IMR-90 (cell line): Measurements from ENCODE around the gene TRA2A. TPM values are rescaled to one million over a fixed set of nuclear protein-coding genes. Genes with fewer than 3 reads are reported as not detected.

Experiments used
- ATAC-seq: fragments of 200-7000 bp; cut with Tn5 transposase; 2 replicates; pipeline ENCODE4 v1.9.1; 2020; ENCODE audit warnings: low read depth, mild to moderate bottlenecking, moderate library complexity
- BruUV-seq: library from RNA; stranded (reverse); fragments of 400-500 nt; replicated peaks from 2 replicates; lab custom pipeline; 2021; lab: Mats Ljungman, UMichigan
- CTCF ChIA-PET: fragments of 300-600 bp; formaldehyde crosslinking; extraction: SDS; loops from one replicate; lab custom pipeline; 2021; ENCODE audit warnings: antibody characterized with exemption; lab: Yijun Ruan, JAX
- POLR2A ChIA-PET: fragments of 300-600 bp; sonication (Branson Sonifier 250); formaldehyde crosslinking; loops from one replicate; lab custom pipeline; 2022; ENCODE audit warnings: antibody characterized with exemption; ENCODE audit not compliant: unreplicated experiment; lab: Charles Lee
- DNase-seq: peaks from one replicate; pipeline ENCODE4 v3.0.0; 2013
- H2AFZ ChIP-seq: replicated peaks from 2 replicates; pipeline ENCODE3; 2013; ENCODE audit warnings: low read length, mild to moderate bottlenecking; ENCODE audit not compliant: poor library complexity
- H2AK5ac ChIP-seq: 2 replicates; pipeline ENCODE4 v1.6.1; 2013; ENCODE audit warnings: low read depth, low read length, inconsistent platforms
- H2AK9ac ChIP-seq: replicated peaks from 2 replicates; pipeline ENCODE3; 2013; ENCODE audit warnings: mild to moderate bottlenecking, low read depth, low read length, moderate library complexity; ENCODE audit not compliant: poor library complexity
- H2BK120ac ChIP-seq: 2 replicates; pipeline ENCODE4 v1.6.1; 2013; ENCODE audit warnings: low read depth, low read length, inconsistent platforms
- H2BK15ac ChIP-seq: 3 replicates; pipeline ENCODE4 v1.6.1; 2013; ENCODE audit warnings: low read depth, low read length, inconsistent platforms
- H2BK20ac ChIP-seq: 2 replicates; pipeline ENCODE4 v1.6.1; 2013; ENCODE audit warnings: low read depth, mild to moderate bottlenecking, inconsistent platforms, low read length, moderate library complexity
- H2BK5ac ChIP-seq: 2 replicates; pipeline ENCODE4 v1.6.1; 2013; ENCODE audit warnings: mild to moderate bottlenecking, low read depth, low read length, inconsistent platforms; ENCODE audit not compliant: poor library complexity, severe bottlenecking
- H3K14ac ChIP-seq: replicated peaks from 2 replicates; pipeline ENCODE4 v1.6.1; 2013; ENCODE audit warnings: low read depth, low read length, inconsistent platforms
- H3K18ac ChIP-seq: 2 replicates; pipeline ENCODE4 v1.6.1; 2013; ENCODE audit warnings: low read depth, low read length, control low read depth
- H3K23ac ChIP-seq: 2 replicates; pipeline ENCODE4 v1.6.1; 2013; ENCODE audit warnings: low read depth, low read length, inconsistent platforms
- H3K27ac ChIP-seq: 2 replicates; pipeline ENCODE4 v1.5.1; 2013; ENCODE audit warnings: mild to moderate bottlenecking, control low read depth, low read length; ENCODE audit not compliant: insufficient read depth
- H3K27me3 ChIP-seq: 2 replicates; pipeline ENCODE4 v1.6.1; 2013; ENCODE audit warnings: low read length; ENCODE audit not compliant: control insufficient read depth, insufficient read depth
- H3K36me3 ChIP-seq: 2 replicates; pipeline ENCODE4 v1.6.1; 2013; ENCODE audit warnings: low read length, mixed read lengths; ENCODE audit not compliant: control insufficient read depth, insufficient read depth
- H3K4ac ChIP-seq: 2 replicates; pipeline ENCODE4 v1.6.1; 2013; ENCODE audit warnings: low read depth, low read length, inconsistent platforms
- H3K4me1 ChIP-seq: 2 replicates; pipeline ENCODE4 v1.6.1; 2013; ENCODE audit warnings: low read length, mixed read lengths; ENCODE audit not compliant: control insufficient read depth, insufficient read depth
- H3K4me2 ChIP-seq: 2 replicates; pipeline ENCODE4 v1.6.1; 2013; ENCODE audit warnings: low read depth, mild to moderate bottlenecking, control low read depth, low read length, moderate library complexity
- H3K4me3 ChIP-seq: 2 replicates; pipeline ENCODE4 v1.5.1; 2013; ENCODE audit warnings: low read depth, mild to moderate bottlenecking, control low read depth, low read length, moderate library complexity; ENCODE audit not compliant: insufficient read depth
- H3K56ac ChIP-seq: 2 replicates; pipeline ENCODE4 v1.6.1; 2013; ENCODE audit warnings: low read length, inconsistent platforms; ENCODE audit not compliant: insufficient read depth; ENCODE audit errors: extremely low read depth
- H3K79me1 ChIP-seq, 2 experiments: 2 replicates each; pipeline ENCODE4 v1.6.1; 2013; ENCODE audit warnings: low read length in 2 of 2, inconsistent platforms in 1 of 2, low read depth in 1 of 2
- H3K9ac ChIP-seq: 2 replicates; pipeline ENCODE4 v1.6.1; 2013; ENCODE audit warnings: low read depth, low read length, control low read depth
- H3K9me1 ChIP-seq: 2 replicates; pipeline ENCODE4 v1.6.1; 2013; ENCODE audit warnings: low read length, inconsistent platforms; ENCODE audit not compliant: insufficient read depth
- H3K9me3 ChIP-seq: 2 replicates; pipeline ENCODE4 v1.6.1; 2013; ENCODE audit warnings: low read length; ENCODE audit not compliant: control insufficient read depth, insufficient read depth
- H4K20me1 ChIP-seq: 2 replicates; pipeline ENCODE4 v1.6.1; 2013; ENCODE audit warnings: low read length, inconsistent platforms; ENCODE audit not compliant: insufficient read depth
- H4K5ac ChIP-seq: 2 replicates; pipeline ENCODE4 v1.6.1; 2013; ENCODE audit warnings: mild to moderate bottlenecking, low read depth, low read length, control low read depth
- H4K8ac ChIP-seq, 2 experiments: 2 replicates each; pipeline ENCODE4 v1.6.1; 2013; ENCODE audit warnings: low read depth in 2 of 2, low read length in 2 of 2, control low read depth in 1 of 2, inconsistent platforms in 1 of 2
- H4K91ac ChIP-seq: 2 replicates; pipeline ENCODE4 v1.6.1; 2013; ENCODE audit warnings: low read depth, low read length, inconsistent platforms; ENCODE audit not compliant: insufficient read depth
- ELK1 ChIP-seq: fragments of 150-350 bp; IDR thresholded peaks from 2 replicates; pipeline ENCODE4 v1.6.1; 2016; ENCODE audit warnings: low read depth, mild to moderate bottlenecking, low read length, moderate library complexity, borderline replicate concordance
- MXI1 ChIP-seq: IDR thresholded peaks from 2 replicates; pipeline ENCODE4 v1.6.1; 2012; ENCODE audit warnings: low read depth, mild to moderate bottlenecking, low read length, moderate library complexity, borderline replicate concordance
- NFE2L2 ChIP-seq: fragments of 150-350 bp; IDR thresholded peaks from 2 replicates; pipeline ENCODE4 v1.6.1; 2016; ENCODE audit warnings: low read depth, mild to moderate bottlenecking, low read length
- POLR2A ChIP-seq: IDR thresholded peaks from 2 replicates; pipeline ENCODE4 v1.6.1; 2012; ENCODE audit warnings: mild to moderate bottlenecking, low read depth, low read length
- RCOR1 ChIP-seq: IDR thresholded peaks from 2 replicates; pipeline ENCODE4 v1.6.1; 2012; ENCODE audit warnings: mild to moderate bottlenecking, low read length, improper control_type of control experiment; ENCODE audit not compliant: insufficient replicate concordance
- WGBS, 2 experiments: methylation state at CpG; one replicate each; pipeline versions ENCODE4 v1.1.5 to v1.1.7; 2013; ENCODE audit warnings: missing lambda C conversion rate in 2 of 2; ENCODE audit not compliant: insufficient read length in 1 of 2; ENCODE audit errors: extremely low coverage in 2 of 2; 5-methylcytosine and 5-hydroxymethylcytosine counted together
- dilution Hi-C: fragments of 300-500 bp; cut with HindIII; formaldehyde crosslinking; loops from one replicate; pipeline ENCODE4 v1.14.3; 2018; ENCODE audit warnings: low sequenced_read_pairs; ENCODE audit not compliant: unreplicated experiment
- in situ Hi-C: fragments of 300-500 bp; cut with MboI; formaldehyde crosslinking; loops from 3 replicates; pipeline ENCODE4 v1.14.3; 2019; ENCODE audit warnings: low sequenced_read_pairs, inconsistent platforms, mixed read lengths
- intact Hi-C: fragments of 100-400 bp; cut with micrococcal nuclease; formaldehyde crosslinking; loops from 2 replicates; pipeline ENCODE4 v1.10.0; 2022
- polyA plus RNA-seq, 3 experiments: library from polyadenylated mRNA; depleted of rRNA; stranded (reverse); fragments of >200 nt; gene quantifications; 2 replicates each; pipeline ENCODE4 v1.2.3, GENCODE V29; 2012; ENCODE audit warnings: low replicate concordance in 1 of 3
- total RNA-seq: library from RNA; depleted of rRNA; stranded (reverse); fragments of >200 nt; gene quantifications from 2 replicates; pipeline ENCODE4 v1.2.3, GENCODE V29; 2012

TRA2A gene
- total and polyA plus RNA-seq, 2 of the 4 experiments (the other 2 are of a cell fraction) = 44.3 to 77.3 TPM

DNA sequence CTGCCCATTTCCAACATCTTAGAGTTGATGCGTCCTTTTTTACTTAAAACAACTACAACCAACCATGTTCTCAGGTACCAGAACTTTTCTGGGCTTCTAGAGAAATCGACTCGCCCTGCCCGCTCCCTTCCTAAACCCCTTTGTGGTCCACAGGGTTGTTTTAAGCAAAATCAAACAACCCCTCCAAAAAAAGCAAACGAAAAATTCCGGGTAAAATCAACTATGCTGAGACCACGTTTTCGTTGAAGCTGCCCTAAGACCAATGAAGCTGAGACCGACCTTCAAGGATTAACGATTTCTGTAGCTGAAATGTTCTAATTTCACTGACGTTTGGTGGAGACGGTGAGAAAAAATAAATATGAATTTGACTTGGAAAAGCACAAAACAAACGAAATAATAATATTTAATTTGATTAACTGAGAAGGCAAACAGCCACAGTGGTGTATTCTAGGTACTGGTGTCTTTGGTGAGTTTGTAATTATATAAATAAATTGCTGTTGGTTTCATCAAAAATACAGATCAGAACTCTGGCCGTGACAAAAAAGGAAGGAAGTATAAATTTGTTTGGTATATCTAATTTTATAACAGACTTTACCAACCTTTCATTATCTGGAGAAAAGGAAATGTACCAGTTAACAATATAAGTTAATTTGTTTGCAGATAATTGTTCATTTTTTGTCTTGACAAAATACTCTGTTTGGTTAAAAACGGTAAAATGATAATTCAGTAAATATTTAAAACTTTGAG, 56.8 kb downstream of the TRA2A start:
- dilution Hi-C loops = no loop called here

More for the DNA sequence above, 56.8 kb downstream of the TRA2A start:
- H3K4me1 ChIP-seq = peaks cover 2% of the 10 kb centered on the region; the same call in 1 of the 2 replicates
- H3K4me3 ChIP-seq = peak overlapping the region; percentile 71
- WGBS, 2 experiments = 0% methylated on average over 4 of the region's 15 CpGs; no CpG with 5 or more reads in 1 of the 2 experiments
- no peaks in the 10 kb centered on the region for H3K36me3 ChIP-seq
- in situ Hi-C loops (no loop called here), intact Hi-C loops (loop anchor here (1.0 to 10.0 kb wide), 3 partner anchors 56 to 290 kb away; partner anchors contain the start of genes NUP42 and TRA2A)
- no peak overlapping the region for H4K5ac ChIP-seq
- peak overlapping the region; percentile 8; the same call in 1 of the 2 replicates for H3K18ac ChIP-seq
- peak overlapping the region; percentile 77 for H3K4ac ChIP-seq
- no peaks in the 10 kb centered on the region for H3K9me1 ChIP-seq
- TF ChIP-seq ELK1 (no peak), POLR2A (no peak), MXI1 (no peak), NFE2L2 (no peak), RCOR1 (no peak)
- peak overlapping the region; percentile 93 for H2AFZ ChIP-seq
- TSS peak; percentile 65 for BruUV-seq
- no peaks in the 10 kb centered on the region for H4K20me1 ChIP-seq
- H3K9me3 ChIP-seq = no peaks in the 10 kb centered on the region
- peak overlapping the region; percentile 81 for H2AK9ac ChIP-seq
- H2BK20ac ChIP-seq = peak overlapping the region; percentile 75
- H3K27ac ChIP-seq = peak overlapping the region; percentile 63
- peak overlapping the region; percentile 35; the same call in 1 of the 2 replicates for H4K91ac ChIP-seq
- peak overlapping the region; percentile 80 for H3K14ac ChIP-seq
- H3K4me2 ChIP-seq = peak overlapping the region; percentile 76
- no peaks in the 10 kb centered on the region for H3K27me3 ChIP-seq
- H2BK5ac ChIP-seq = peak overlapping the region; percentile 80
- no peak for ATAC-seq
- peak overlapping the region; percentile 43 for H2BK120ac ChIP-seq
- peak overlapping the region; percentile 96 for H3K56ac ChIP-seq
- H2BK15ac ChIP-seq = peak overlapping the region; percentile 52; the same call in 1 of the 3 replicates
- CTCF ChIA-PET = no interaction called here
- peak overlapping the region; percentile 92 for H3K23ac ChIP-seq
- peak overlapping the region; percentile 69 for H3K9ac ChIP-seq
- DNase-seq = no peak
- peaks cover 0 to 18% of the 10 kb centered on the region in 2 experiments; a peak in 2 of 4 replicates for H3K79me1 ChIP-seq
- H4K8ac ChIP-seq = peak overlapping the region; percentile 20 to 83
- POLR2A ChIA-PET = interaction anchor here (0.7 kb wide), 2 partner anchors 48 to 991 kb away, joined by 3 to 4 read pairs; no protein-coding TSS in a partner anchor
- H2AK5ac ChIP-seq = no peak overlapping the region
